NCI-H526 treated with DMSO at 0.1 percent for 48 hours (cell line): ENCODE results near the gene MEF2D.

Experiments
- DNase-seq: peaks from one replicate; lab custom pipeline; 2025; lab: John Stamatoyannopoulos, UW

The MEF2D gene

GRCh38 chr1:156500793-156501506 lies 375 bp upstream of the MEF2D start:
- DNase-seq: peak; percentile 95

GRCh38 chr1:156499842-156500542 lies 583 bp downstream of the MEF2D start:
- peak; percentile 76 for DNase-seq

- DNase-seq: peak; percentile 22
Observed at GRCh38 chr1:156499194-156499841, 1.3 kb downstream of the MEF2D start.

- peak; percentile 34 for DNase-seq
Observed at GRCh38 chr1:156498432-156499193, 2.0 kb downstream of the MEF2D start.

GRCh38 chr1:156497743-156498431 lies 2.7 kb downstream of the MEF2D start:
- no peak for DNase-seq

GRCh38 chr1:156497078-156497742 lies 3.4 kb downstream of the MEF2D start:
- DNase-seq: no peak

GRCh38 chr1:156496211-156496761 lies 4.3 kb downstream of the MEF2D start:
- no peak for DNase-seq

- DNase-seq: no peak
Observed at GRCh38 chr1:156495401-156496140, 5.0 kb downstream of the MEF2D start.

GRCh38 chr1:156494309-156494895 lies 6.2 kb downstream of the MEF2D start:
- no peak for DNase-seq

GRCh38 chr1:156493742-156494141 lies 6.8 kb downstream of the MEF2D start:
- no peak for DNase-seq

GRCh38 chr1:156493154-156493631 lies 7.4 kb downstream of the MEF2D start:
- DNase-seq: no peak

GRCh38 chr1:156492591-156493080 lies 7.9 kb downstream of the MEF2D start:
- no peak for DNase-seq

GRCh38 chr1:156492013-156492590 lies 8.5 kb downstream of the MEF2D start:
- DNase-seq: peak; percentile 65

GRCh38 chr1:156491151-156491949 lies 9.2 kb downstream of the MEF2D start:
- peak; percentile 97 for DNase-seq

GRCh38 chr1:156490401-156491032 lies 10.1 kb downstream of the MEF2D start:
- DNase-seq: peak; percentile 53

GRCh38 chr1:156489935-156490293 lies 10.7 kb downstream of the MEF2D start:
- DNase-seq: no peak

GRCh38 chr1:156489166-156489934 lies 11.2 kb downstream of the MEF2D start:
- DNase-seq: peak; percentile 87
